HG03460 (cell line): ENCODE data around the gene PHF3.
A peak's percentile ranks its signal among the peaks of the same experiment; 100 is the strongest.

Experiments
- ATAC-seq: cut with Tn5 transposase; IDR thresholded peaks from one replicate; pipeline ENCODE4 v1.9.1; 2021; ENCODE audit not compliant: unreplicated experiment

The PHF3 gene

GRCh38 chr6:63635588-63636517 is at the start of gene PHF3:
PHF3 (plus strand) TSS chr6:63635802; CDS start chr6:63646552, 10,750 bp downstream.
- peak; percentile 82 for ATAC-seq

- no peak for ATAC-seq
Observed at GRCh38 chr6:63589952-63590411, 45.6 kb upstream of the PHF3 start.

- no peak for ATAC-seq
Observed at GRCh38 chr6:63592886-63593285, 42.7 kb upstream of the PHF3 start.

- ATAC-seq, result no peak
Observed at GRCh38 chr6:63597141-63598048, 38.2 kb upstream of the PHF3 start.

- ATAC-seq, result peak; percentile 99
Observed at GRCh38 chr6:63598049-63599036, 37.3 kb upstream of the PHF3 start.

GRCh38 chr6:63599243-63599642 is 36.4 kb upstream of the PHF3 start:
- ATAC-seq, result no peak

GRCh38 chr6:63600136-63600535 is 35.5 kb upstream of the PHF3 start:
- no peak for ATAC-seq

- ATAC-seq, result no peak
Observed at GRCh38 chr6:63609231-63609630, 26.4 kb upstream of the PHF3 start.

GRCh38 chr6:63610944-63611343 is 24.7 kb upstream of the PHF3 start:
- no peak for ATAC-seq

- ATAC-seq, result no peak
Observed at GRCh38 chr6:63611560-63611959, 24.0 kb upstream of the PHF3 start.

- no peak for ATAC-seq
Observed at GRCh38 chr6:63615590-63615989, 20.0 kb upstream of the PHF3 start.

- no peak for ATAC-seq
Observed at GRCh38 chr6:63624091-63624490, 11.5 kb upstream of the PHF3 start.

GRCh38 chr6:63630466-63630865 is 5.1 kb upstream of the PHF3 start:
- no peak for ATAC-seq

- ATAC-seq, result no peak
Observed at GRCh38 chr6:63634630-63635029, 972 bp upstream of the PHF3 start.

- peak; percentile 14 for ATAC-seq
Observed at GRCh38 chr6:63635215-63635587, 401 bp upstream of the PHF3 start.

- ATAC-seq, result peak; percentile 8
Observed at GRCh38 chr6:63636518-63637021, 968 bp downstream of the PHF3 start.

GRCh38 chr6:63637865-63638445 is 2.4 kb downstream of the PHF3 start:
- ATAC-seq, result no peak

- no peak for ATAC-seq
Observed at GRCh38 chr6:63640062-63640461, 4.5 kb downstream of the PHF3 start.

GRCh38 chr6:63643862-63644261 is 8.3 kb downstream of the PHF3 start:
- no peak for ATAC-seq
